HEK293 (cell line): ENCODE measurements around the gene STARD3.

Experiments
- BCL11A ChIP-seq: fragments of 450-650 bp; formaldehyde crosslinking; IDR thresholded peaks from 2 replicates; pipeline ENCODE4 v1.5.1; 2016; ENCODE audit warnings: low read depth, missing biosample characterization, missing genetic modification characterization
- GLIS2 ChIP-seq: fragments of 450-650 bp; formaldehyde crosslinking; IDR thresholded peaks from 2 replicates; pipeline ENCODE4 v1.5.1; 2016; ENCODE audit warnings: missing biosample characterization, missing genetic modification characterization
- MEIS1 ChIP-seq: sonication (generic); formaldehyde crosslinking; IDR thresholded peaks from 2 replicates; pipeline ENCODE4 v1.8.1; 2022; ENCODE audit warnings: missing genetic modification reagents, mild to moderate bottlenecking, borderline replicate concordance
- MYNN ChIP-seq: fragments of 450-650 bp; formaldehyde crosslinking; IDR thresholded peaks from 2 replicates; pipeline ENCODE4 v1.5.1; 2016; ENCODE audit warnings: missing biosample characterization, missing genetic modification characterization, borderline replicate concordance
- PRDM1 ChIP-seq: fragments of 450-650 bp; formaldehyde crosslinking; IDR thresholded peaks from 2 replicates; pipeline ENCODE4; 2016; ENCODE audit warnings: missing biosample characterization, missing genetic modification characterization
- SP2 ChIP-seq: fragments of 450-650 bp; formaldehyde crosslinking; IDR thresholded peaks from 2 replicates; pipeline ENCODE4 v1.5.1; 2016; ENCODE audit warnings: missing biosample characterization, missing genetic modification characterization
- ZBTB7A ChIP-seq: fragments of 450-650 bp; formaldehyde crosslinking; IDR thresholded peaks from 2 replicates; pipeline ENCODE4 v1.5.1; 2016; ENCODE audit warnings: low read depth, missing biosample characterization, missing genetic modification characterization
- ZNF10 ChIP-seq: fragments of 450-650 bp; formaldehyde crosslinking; IDR thresholded peaks from 2 replicates; pipeline ENCODE4 v1.5.1; 2017; ENCODE audit warnings: missing biosample characterization, missing genetic modification characterization
- ZNF24 ChIP-seq: fragments of 450-650 bp; formaldehyde crosslinking; IDR thresholded peaks from 2 replicates; pipeline ENCODE4 v1.5.1; 2016; ENCODE audit warnings: missing biosample characterization, missing genetic modification characterization
- ZNF660 ChIP-seq: fragments of 450-650 bp; IDR thresholded peaks from 2 replicates; pipeline ENCODE4 v1.5.1; 2018; ENCODE audit warnings: missing biosample characterization, mild to moderate bottlenecking, missing genetic modification characterization
- ZNF664 ChIP-seq: fragments of 450-650 bp; formaldehyde crosslinking; IDR thresholded peaks from 2 replicates; pipeline ENCODE4 v1.5.1; 2016; ENCODE audit warnings: missing biosample characterization, missing genetic modification characterization
- TF ChIP-seq, protein P1 (sequence below): fragments of 450-650 bp; formaldehyde crosslinking; IDR thresholded peaks from 2 replicates; pipeline ENCODE4 v1.5.1; 2016; ENCODE audit warnings: missing biosample characterization, missing genetic modification characterization
- TF ChIP-seq, protein P2 (sequence below): fragments of 450-650 bp; formaldehyde crosslinking; IDR thresholded peaks from 2 replicates; pipeline ENCODE4 v1.5.1; 2016; ENCODE audit warnings: missing biosample characterization, missing genetic modification characterization
- TF ChIP-seq, protein P3 (sequence below): fragments of 450-650 bp; formaldehyde crosslinking; IDR thresholded peaks from 2 replicates; pipeline ENCODE4 v1.5.1; 2016; ENCODE audit warnings: missing biosample characterization, missing genetic modification characterization

DNA sequence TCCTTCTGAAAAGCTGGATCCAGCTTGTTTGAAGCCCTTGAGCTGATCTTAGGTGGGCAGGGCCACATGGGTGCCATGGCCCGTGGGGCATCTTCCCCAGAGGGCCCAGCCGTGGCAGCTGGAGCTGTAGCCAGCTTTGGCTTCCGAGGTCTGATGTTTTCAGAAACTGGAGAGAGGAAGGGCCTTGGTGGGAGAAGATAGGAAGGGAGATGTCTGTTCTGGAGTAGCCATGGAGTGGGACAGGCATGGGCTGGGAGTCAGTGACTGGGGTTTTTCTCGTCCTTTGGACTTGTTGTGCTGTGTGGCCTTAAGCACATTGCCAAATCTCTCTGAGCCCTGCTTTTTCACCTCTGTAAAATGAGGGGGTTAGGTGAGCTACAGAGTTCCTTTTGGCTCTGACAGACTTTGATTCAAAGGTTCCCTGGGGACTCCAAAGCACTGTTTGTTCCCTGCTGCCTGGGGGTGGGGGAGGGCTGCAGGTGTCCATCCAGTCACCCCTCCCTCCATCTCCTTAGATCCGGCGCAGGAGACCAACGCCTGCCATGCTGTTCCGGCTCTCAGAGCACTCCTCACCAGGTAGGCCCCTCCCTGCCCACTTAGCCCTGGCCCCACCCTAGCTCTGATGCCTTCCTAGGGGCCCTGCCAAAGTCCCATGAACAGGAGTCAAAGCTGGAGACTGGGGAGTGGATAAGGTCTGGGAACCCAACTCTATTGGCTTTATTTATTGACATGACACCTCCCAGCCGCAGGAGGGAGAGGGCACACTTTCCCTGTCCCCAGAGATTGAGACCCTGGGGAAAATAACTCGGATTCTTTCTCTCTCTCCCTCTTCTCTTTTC is 8.1 kb upstream of the STARD3 start:
- TF ChIP-seq, protein P1, sequence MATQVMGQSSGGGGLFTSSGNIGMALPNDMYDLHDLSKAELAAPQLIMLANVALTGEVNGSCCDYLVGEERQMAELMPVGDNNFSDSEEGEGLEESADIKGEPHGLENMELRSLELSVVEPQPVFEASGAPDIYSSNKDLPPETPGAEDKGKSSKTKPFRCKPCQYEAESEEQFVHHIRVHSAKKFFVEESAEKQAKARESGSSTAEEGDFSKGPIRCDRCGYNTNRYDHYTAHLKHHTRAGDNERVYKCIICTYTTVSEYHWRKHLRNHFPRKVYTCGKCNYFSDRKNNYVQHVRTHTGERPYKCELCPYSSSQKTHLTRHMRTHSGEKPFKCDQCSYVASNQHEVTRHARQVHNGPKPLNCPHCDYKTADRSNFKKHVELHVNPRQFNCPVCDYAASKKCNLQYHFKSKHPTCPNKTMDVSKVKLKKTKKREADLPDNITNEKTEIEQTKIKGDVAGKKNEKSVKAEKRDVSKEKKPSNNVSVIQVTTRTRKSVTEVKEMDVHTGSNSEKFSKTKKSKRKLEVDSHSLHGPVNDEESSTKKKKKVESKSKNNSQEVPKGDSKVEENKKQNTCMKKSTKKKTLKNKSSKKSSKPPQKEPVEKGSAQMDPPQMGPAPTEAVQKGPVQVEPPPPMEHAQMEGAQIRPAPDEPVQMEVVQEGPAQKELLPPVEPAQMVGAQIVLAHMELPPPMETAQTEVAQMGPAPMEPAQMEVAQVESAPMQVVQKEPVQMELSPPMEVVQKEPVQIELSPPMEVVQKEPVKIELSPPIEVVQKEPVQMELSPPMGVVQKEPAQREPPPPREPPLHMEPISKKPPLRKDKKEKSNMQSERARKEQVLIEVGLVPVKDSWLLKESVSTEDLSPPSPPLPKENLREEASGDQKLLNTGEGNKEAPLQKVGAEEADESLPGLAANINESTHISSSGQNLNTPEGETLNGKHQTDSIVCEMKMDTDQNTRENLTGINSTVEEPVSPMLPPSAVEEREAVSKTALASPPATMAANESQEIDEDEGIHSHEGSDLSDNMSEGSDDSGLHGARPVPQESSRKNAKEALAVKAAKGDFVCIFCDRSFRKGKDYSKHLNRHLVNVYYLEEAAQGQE = no peak
- no peak for TF ChIP-seq PRDM1 (tag by site-specific recombination)
- no peak for TF ChIP-seq ZNF24 (tag by site-specific recombination)
- TF ChIP-seq ZBTB7A (tag by site-specific recombination) = no peak
- TF ChIP-seq ZNF10 (tag by site-specific recombination) = no peak
- TF ChIP-seq, protein P2, sequence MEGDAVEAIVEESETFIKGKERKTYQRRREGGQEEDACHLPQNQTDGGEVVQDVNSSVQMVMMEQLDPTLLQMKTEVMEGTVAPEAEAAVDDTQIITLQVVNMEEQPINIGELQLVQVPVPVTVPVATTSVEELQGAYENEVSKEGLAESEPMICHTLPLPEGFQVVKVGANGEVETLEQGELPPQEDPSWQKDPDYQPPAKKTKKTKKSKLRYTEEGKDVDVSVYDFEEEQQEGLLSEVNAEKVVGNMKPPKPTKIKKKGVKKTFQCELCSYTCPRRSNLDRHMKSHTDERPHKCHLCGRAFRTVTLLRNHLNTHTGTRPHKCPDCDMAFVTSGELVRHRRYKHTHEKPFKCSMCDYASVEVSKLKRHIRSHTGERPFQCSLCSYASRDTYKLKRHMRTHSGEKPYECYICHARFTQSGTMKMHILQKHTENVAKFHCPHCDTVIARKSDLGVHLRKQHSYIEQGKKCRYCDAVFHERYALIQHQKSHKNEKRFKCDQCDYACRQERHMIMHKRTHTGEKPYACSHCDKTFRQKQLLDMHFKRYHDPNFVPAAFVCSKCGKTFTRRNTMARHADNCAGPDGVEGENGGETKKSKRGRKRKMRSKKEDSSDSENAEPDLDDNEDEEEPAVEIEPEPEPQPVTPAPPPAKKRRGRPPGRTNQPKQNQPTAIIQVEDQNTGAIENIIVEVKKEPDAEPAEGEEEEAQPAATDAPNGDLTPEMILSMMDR = no peak
- TF ChIP-seq BCL11A (tag by site-specific recombination) = no peak
- TF ChIP-seq SP2 (tag by site-specific recombination) = no peak
- no peak for TF ChIP-seq ZNF664 (tag by site-specific recombination)
- TF ChIP-seq, protein P3, sequence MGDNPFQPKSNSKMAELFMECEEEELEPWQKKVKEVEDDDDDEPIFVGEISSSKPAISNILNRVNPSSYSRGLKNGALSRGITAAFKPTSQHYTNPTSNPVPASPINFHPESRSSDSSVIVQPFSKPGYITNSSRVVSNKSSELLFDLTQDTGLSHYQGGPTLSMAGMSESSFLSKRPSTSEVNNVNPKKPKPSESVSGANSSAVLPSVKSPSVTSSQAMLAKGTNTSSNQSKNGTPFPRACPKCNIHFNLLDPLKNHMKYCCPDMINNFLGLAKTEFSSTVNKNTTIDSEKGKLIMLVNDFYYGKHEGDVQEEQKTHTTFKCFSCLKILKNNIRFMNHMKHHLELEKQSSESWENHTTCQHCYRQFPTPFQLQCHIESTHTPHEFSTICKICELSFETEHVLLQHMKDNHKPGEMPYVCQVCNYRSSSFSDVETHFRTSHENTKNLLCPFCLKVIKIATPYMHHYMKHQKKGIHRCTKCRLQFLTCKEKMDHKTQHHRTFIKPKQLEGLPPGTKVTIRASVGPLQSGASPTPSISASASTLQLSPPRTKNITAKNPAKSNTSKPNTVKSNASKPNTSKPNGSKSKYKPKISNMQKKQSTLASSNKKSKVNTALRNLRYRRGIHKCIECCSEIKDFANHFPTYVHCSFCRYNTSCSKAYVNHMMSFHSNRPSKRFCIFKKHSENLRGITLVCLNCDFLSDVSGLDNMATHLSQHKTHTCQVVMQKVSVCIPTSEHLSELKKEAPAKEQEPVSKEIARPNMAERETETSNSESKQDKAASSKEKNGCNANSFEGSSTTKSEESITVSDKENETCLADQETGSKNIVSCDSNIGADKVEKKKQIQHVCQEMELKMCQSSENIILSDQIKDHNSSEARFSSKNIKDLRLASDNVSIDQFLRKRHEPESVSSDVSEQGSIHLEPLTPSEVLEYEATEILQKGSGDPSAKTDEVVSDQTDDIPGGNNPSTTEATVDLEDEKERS (tag by site-specific recombination) = no peak
- no peak for TF ChIP-seq MEIS1 (CRISPR knock-in tag)
- TF ChIP-seq GLIS2 = no peak
- no peak for TF ChIP-seq MYNN (tag by site-specific recombination)
- no peak for TF ChIP-seq ZNF660
